ENCODE data around the gene LRRC57. TPM values are rescaled to one million over a fixed set of nuclear protein-coding genes. Genes with fewer than 3 reads are reported as not detected.

Gene LRRC57
- total and polyA plus RNA-seq, 2 of the 8 experiments (the other 6 are each of a cell fraction or from before 2014, with no cell fraction given), result 5.0 to 12.7 TPM

DNA sequence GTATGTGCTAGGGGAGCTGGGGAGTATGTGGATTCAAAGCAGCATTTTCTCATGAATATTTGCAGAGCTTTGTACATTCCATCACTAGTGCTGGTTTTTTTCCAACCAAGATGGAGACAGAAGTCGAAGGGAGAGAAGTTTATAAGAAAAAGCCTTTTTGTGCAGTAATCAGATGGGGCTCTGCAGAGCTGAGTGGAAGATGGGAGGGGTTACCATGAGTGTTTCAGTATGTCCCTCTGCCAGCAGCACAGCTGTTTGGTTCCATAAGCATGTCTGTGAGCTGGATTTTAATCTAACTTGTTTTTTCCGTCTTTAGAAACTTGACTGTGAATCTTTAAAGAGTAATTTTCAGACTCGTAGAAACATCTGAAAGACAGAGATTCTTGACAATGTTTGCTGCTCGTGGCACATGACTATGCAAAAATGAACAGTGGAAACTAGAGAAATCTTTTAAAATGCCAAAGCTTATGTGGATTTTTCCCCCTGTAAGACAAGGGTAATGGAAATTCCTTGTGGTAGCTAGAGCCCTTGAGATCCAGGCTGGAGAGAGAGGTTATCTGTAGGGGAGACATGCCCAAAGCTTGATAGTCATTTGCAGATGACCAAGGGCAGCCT lies 47.1 kb upstream of the LRRC57 start:
- ChIA-PET POLR2A (ENCODE audit: partially characterized antibody) (interaction anchor here (0.9 to 1.7 kb wide), 3 partner anchors 9 to 64 kb away, joined by 3 to 7 read pairs (median 4); no protein-coding TSS in a partner anchor), CTCF (ENCODE audit: partially characterized antibody) (interaction anchor here (0.6 to 1.7 kb wide), 5 partner anchors 11 to 54 kb away, joined by 3 to 5 read pairs (median 3); partner anchors contain the start of gene STARD9)
- Histone ChIP-seq H4K91ac (replicated peaks; ENCODE audit: insufficient read length, low read length) (no peak overlapping the region), H3K18ac (ENCODE audit: extremely low read depth, low read length) (no peak overlapping the region), H3K27me3 (replicated peaks in 1 of 4; ENCODE audit: control insufficient read depth in 3 of 4, extremely low read depth in 1 of 4, insufficient read depth in 3 of 4, low read length in 3 of 4) (no peaks in the 10 kb centered on the region), H3K79me2 (ENCODE audit: control insufficient read depth in 1 of 2, insufficient read depth in 2 of 2, low read length in 2 of 2) (no peaks in the 10 kb centered on the region), H2BK12ac (ENCODE audit: low read depth, low read length) (no peak overlapping the region), H3K4me1 (replicated peaks in 1 of 4; ENCODE audit: control insufficient read depth in 3 of 4, insufficient read depth in 4 of 4, low read length in 3 of 4) (peaks cover 0 to 4% (median under 1%) of the 10 kb centered on the region in 4 experiments; a peak in 2 of 7 replicates), H3K9me3 (ENCODE audit: insufficient read depth in 2 of 2, low read depth in 1 of 2, low read length in 1 of 2) (no peaks in the 10 kb centered on the region), H2BK120ac (replicated peaks; ENCODE audit: low read depth, low read length) (no peak overlapping the region), H3K14ac (ENCODE audit: insufficient read length) (no peak overlapping the region), H2BK5ac (ENCODE audit: low read depth, low read length) (no peak overlapping the region), H3K79me1 (ENCODE audit: low read depth, low read length) (no peaks in the 10 kb centered on the region), H3K36me3 (ENCODE audit: control insufficient read depth in 2 of 4, insufficient read depth in 4 of 4, low read length in 3 of 4) (no peaks in the 10 kb centered on the region), H4K20me1 (replicated peaks in 1 of 2; ENCODE audit: control insufficient read depth in 1 of 2, insufficient read depth in 2 of 2, low read length in 2 of 2) (no peaks in the 10 kb centered on the region), H2AFZ (ENCODE audit: low read length) (no peak overlapping the region), H3K23ac (ENCODE audit: insufficient read length) (no peak overlapping the region), H4K8ac (ENCODE audit: extremely low read depth, insufficient read depth, low read length) (no peak overlapping the region), H3K27ac (ENCODE audit: low read depth, low read length) (no peak overlapping the region), H3K4me3 (ENCODE audit: extremely low read depth in 1 of 4, insufficient read depth in 2 of 4, low read depth in 3 of 4, low read length in 4 of 4) (no peak overlapping the region), H3K23me2 (ENCODE audit: low read depth, low read length) (no peaks in the 10 kb centered on the region), H4K5ac (ENCODE audit: insufficient read length, low read depth, low read length) (no peak overlapping the region), H2AK5ac (ENCODE audit: low read depth, low read length) (no peak overlapping the region), H3K9ac (replicated peaks in 1 of 4; ENCODE audit: extremely low read depth in 1 of 4, low read depth in 3 of 4, low read length in 3 of 4) (no peak overlapping the region), H3K56ac (replicated peaks; ENCODE audit: insufficient read length, low read depth, low read length) (no peak overlapping the region), H2BK20ac (ENCODE audit: low read length) (no peak overlapping the region), H2BK15ac (ENCODE audit: low read length) (no peak overlapping the region), H3K4ac (replicated peaks; ENCODE audit: insufficient read length, low read depth, low read length) (no peak overlapping the region), H3K4me2 (ENCODE audit: insufficient read depth in 1 of 2, low read depth in 2 of 2, low read length in 2 of 2) (no peak overlapping the region)
- no peak for DNase-seq (ENCODE audit: low read depth in 1 of 2, low spot score in 2 of 2)
- WGBS, 2 experiments (ENCODE audit: extremely low coverage in 1 of 2, insufficient coverage in 1 of 2, insufficient read length in 1 of 2, insufficient replicate concordance in 2 of 2, low coverage in 1 of 2, low lambda C conversion rate in 2 of 2, missing lambda C conversion rate in 1 of 2), result 86% methylated on average over 4 of the region's 4 CpGs; no CpG with 5 or more reads in 1 of the 2 experiments
- no peak for FAIRE-seq
- TF ChIP-seq JUND (IDR thresholded peaks at IDR 0.05; ENCODE audit: low read length) (no peak), RFX5 (IDR thresholded peaks at IDR 0.05; ENCODE audit: borderline replicate concordance, low read depth, low read length) (no peak), CBX5 (IDR thresholded peaks at IDR 0.05; ENCODE audit: low read depth, low read length) (no peak), SRF (IDR thresholded peaks at IDR 0.05; ENCODE audit: low read depth, low read length) (no peak), RAD21 (IDR thresholded peaks at IDR 0.05 in 1 of 2, conservative IDR thresholded peaks at IDR 0.05 in 1 of 2; ENCODE audit: low read depth in 2 of 2, low read length in 2 of 2) (no peak), RNF2 (IDR thresholded peaks at IDR 0.05; ENCODE audit: borderline replicate concordance, low read depth, low read length, missing control alignments, poor library complexity, severe bottlenecking) (no peak), TEAD4 (IDR thresholded peaks at IDR 0.05; ENCODE audit: low read depth, low read length) (no peak), BCL11A (IDR thresholded peaks at IDR 0.05; ENCODE audit: low read depth in 2 of 2, low read length in 2 of 2) (no peak), POLR2A (IDR thresholded peaks at IDR 0.05; ENCODE audit: control extremely low read depth in 1 of 2, low read depth in 2 of 2, low read length in 2 of 2) (no peak), SP1 (IDR thresholded peaks at IDR 0.05; ENCODE audit: low read depth, low read length) (no peak), POLR2AphosphoS5 (IDR thresholded peaks at IDR 0.05; ENCODE audit: low read depth, low read length) (no peak), SUZ12 (IDR thresholded peaks at IDR 0.05; ENCODE audit: low read length) (no peak), EGR1 (IDR thresholded peaks at IDR 0.05; ENCODE audit: borderline replicate concordance, low read depth, low read length) (no peak), HDAC6 (IDR thresholded peaks at IDR 0.05; ENCODE audit: low read depth, low read length) (no peak)
